ENCODE measurements around the gene CENPP. TPM values are rescaled to one million over a fixed set of nuclear protein-coding genes. Genes with fewer than 3 reads are reported as not detected.

Gene CENPP
- total RNA-seq, 1 experiment from 2014 or later, result 15.6 TPM

- no TSS peak for BruUV-seq (replicated peaks)
- peak overlapping the region; percentile 77 for H3K27ac ChIP-seq (ENCODE audit: low read depth, low read length, poor library complexity, severe bottlenecking)
- no peak overlapping the region for H3K4me3 ChIP-seq (ENCODE audit: low read depth, low read length, poor library complexity, severe bottlenecking)
- TF ChIP-seq EZH2 (IDR thresholded peaks at IDR 0.05; ENCODE audit: borderline replicate concordance, low read depth, low read length, poor library complexity, severe bottlenecking) (no peak), CTCF (conservative IDR thresholded peaks at IDR 0.05; ENCODE audit: low read depth, low read length) (no peak)
- ChIA-PET CTCF (no interaction called here), POLR2A (ENCODE audit: low non-redundant PET) (no interaction called here)
- peaks cover 8% of the 10 kb centered on the region for H3K9me3 ChIP-seq (ENCODE audit: low read depth, low read length, poor library complexity, severe bottlenecking)
- intact Hi-C loops (cut with micrococcal nuclease; ENCODE audit: unreplicated experiment), result no loop called here
- DNase-seq (ENCODE audit: low spot score), result no peak
- H3K4me1 ChIP-seq (ENCODE audit: insufficient read depth, low read length, poor library complexity, severe bottlenecking), result peaks cover 28% of the 10 kb centered on the region
- H3K36me3 ChIP-seq (ENCODE audit: insufficient read depth, low read length, poor library complexity, severe bottlenecking), result no peaks in the 10 kb centered on the region
- no peaks in the 10 kb centered on the region for H3K27me3 ChIP-seq (replicated peaks; ENCODE audit: insufficient read depth, low read depth, low read length, poor library complexity)
Observed at GRCh38 chr9:92377876-92378275, 52.1 kb downstream of the CENPP start.

- Histone ChIP-seq H3K27me3 (replicated peaks; ENCODE audit: insufficient read depth, low read depth, low read length, poor library complexity) (no peaks in the 10 kb centered on the region), H3K27ac (ENCODE audit: low read depth, low read length, poor library complexity, severe bottlenecking) (peak overlapping the region; percentile 77), H3K4me3 (ENCODE audit: low read depth, low read length, poor library complexity, severe bottlenecking) (peak overlapping the region; percentile 3), H3K4me1 (ENCODE audit: insufficient read depth, low read length, poor library complexity, severe bottlenecking) (peaks cover 28% of the 10 kb centered on the region), H3K36me3 (ENCODE audit: insufficient read depth, low read length, poor library complexity, severe bottlenecking) (no peaks in the 10 kb centered on the region), H3K9me3 (ENCODE audit: low read depth, low read length, poor library complexity, severe bottlenecking) (peaks cover 4% of the 10 kb centered on the region)
- TF ChIP-seq EZH2 (IDR thresholded peaks at IDR 0.05; ENCODE audit: borderline replicate concordance, low read depth, low read length, poor library complexity, severe bottlenecking) (no peak), CTCF (conservative IDR thresholded peaks at IDR 0.05; ENCODE audit: low read depth, low read length) (no peak)
- CTCF ChIA-PET, result no interaction called here
- POLR2A ChIA-PET (ENCODE audit: low non-redundant PET), result no interaction called here
- peak; percentile 97 for DNase-seq (ENCODE audit: low spot score)
- intact Hi-C loops (cut with micrococcal nuclease; ENCODE audit: unreplicated experiment), result no loop called here
- BruUV-seq (replicated peaks), result no TSS peak
Observed at GRCh38 chr9:92378865-92379560, 53.3 kb downstream of the CENPP start.

- Histone ChIP-seq H3K9me3 (ENCODE audit: low read depth, low read length, poor library complexity, severe bottlenecking) (peaks cover 3% of the 10 kb centered on the region), H3K27me3 (replicated peaks; ENCODE audit: insufficient read depth, low read depth, low read length, poor library complexity) (no peaks in the 10 kb centered on the region), H3K4me3 (ENCODE audit: low read depth, low read length, poor library complexity, severe bottlenecking) (no peak overlapping the region), H3K36me3 (ENCODE audit: insufficient read depth, low read length, poor library complexity, severe bottlenecking) (no peaks in the 10 kb centered on the region), H3K27ac (ENCODE audit: low read depth, low read length, poor library complexity, severe bottlenecking) (peak overlapping the region; percentile 72), H3K4me1 (ENCODE audit: insufficient read depth, low read length, poor library complexity, severe bottlenecking) (peaks cover 41% of the 10 kb centered on the region)
- TF ChIP-seq EZH2 (IDR thresholded peaks at IDR 0.05; ENCODE audit: borderline replicate concordance, low read depth, low read length, poor library complexity, severe bottlenecking) (no peak), CTCF (conservative IDR thresholded peaks at IDR 0.05; ENCODE audit: low read depth, low read length) (no peak)
- ChIA-PET CTCF (no interaction called here), POLR2A (ENCODE audit: low non-redundant PET) (no interaction called here)
- intact Hi-C loops (cut with micrococcal nuclease; ENCODE audit: unreplicated experiment), result no loop called here
- DNase-seq (ENCODE audit: low spot score), result no peak
- no TSS peak for BruUV-seq (replicated peaks)
Observed at GRCh38 chr9:92380603-92381002, 54.9 kb downstream of the CENPP start.

All from A673 (cell line).